ENCODE measurements around the gene SIK3.
"Not testable (repeated sequence)": the region's sequence is repeated elsewhere in the genome, so short reads cannot be mapped to it uniquely, and the experiment has no call there.

SIK3 gene

DNA sequence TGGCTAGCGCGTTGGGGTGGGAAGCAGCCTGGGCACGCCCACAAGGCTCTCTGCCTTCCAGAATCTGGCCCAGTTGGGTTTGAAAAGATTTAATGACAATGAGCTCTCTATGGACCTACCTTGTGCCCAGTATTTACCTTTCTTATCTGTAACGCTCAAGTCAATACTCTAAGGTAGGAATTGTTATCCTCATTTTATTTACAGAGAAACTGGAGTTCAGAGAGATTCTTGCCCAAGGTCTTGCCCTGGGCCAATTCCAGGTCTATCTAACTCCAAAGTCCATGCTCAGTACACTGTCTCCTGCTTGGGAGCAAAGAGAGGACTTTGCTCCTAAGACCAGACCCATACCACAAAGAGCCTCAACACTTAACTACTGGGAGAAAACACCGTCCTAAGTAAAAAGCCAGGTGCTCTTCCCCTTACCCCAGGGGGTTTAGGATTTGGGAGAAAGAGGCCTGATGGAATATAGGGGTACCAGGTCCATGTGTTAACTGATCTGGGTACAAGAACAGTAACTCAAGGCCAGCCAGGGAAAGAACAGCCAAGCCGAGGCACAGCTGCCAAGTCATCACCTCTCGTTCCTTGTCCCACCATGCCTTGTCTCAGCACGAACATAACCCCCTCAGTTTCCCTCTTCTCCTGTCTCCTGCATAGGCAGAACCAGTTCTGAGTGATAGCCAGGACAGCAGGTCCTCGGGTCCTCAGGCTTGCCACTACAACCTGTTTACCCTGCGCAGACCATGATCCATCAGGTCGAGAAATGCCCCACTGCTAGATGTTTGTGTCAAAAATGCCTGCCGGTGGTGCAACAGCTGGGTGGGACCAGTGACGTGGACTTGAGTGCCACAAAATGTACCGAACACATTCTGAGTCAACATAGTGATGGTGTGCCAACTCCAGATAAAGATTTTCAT, 289.7 kb downstream of the SIK3 start:
- TF ChIP-seq, protein P1, sequence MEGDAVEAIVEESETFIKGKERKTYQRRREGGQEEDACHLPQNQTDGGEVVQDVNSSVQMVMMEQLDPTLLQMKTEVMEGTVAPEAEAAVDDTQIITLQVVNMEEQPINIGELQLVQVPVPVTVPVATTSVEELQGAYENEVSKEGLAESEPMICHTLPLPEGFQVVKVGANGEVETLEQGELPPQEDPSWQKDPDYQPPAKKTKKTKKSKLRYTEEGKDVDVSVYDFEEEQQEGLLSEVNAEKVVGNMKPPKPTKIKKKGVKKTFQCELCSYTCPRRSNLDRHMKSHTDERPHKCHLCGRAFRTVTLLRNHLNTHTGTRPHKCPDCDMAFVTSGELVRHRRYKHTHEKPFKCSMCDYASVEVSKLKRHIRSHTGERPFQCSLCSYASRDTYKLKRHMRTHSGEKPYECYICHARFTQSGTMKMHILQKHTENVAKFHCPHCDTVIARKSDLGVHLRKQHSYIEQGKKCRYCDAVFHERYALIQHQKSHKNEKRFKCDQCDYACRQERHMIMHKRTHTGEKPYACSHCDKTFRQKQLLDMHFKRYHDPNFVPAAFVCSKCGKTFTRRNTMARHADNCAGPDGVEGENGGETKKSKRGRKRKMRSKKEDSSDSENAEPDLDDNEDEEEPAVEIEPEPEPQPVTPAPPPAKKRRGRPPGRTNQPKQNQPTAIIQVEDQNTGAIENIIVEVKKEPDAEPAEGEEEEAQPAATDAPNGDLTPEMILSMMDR (conservative IDR thresholded peaks at IDR 0.05; ENCODE audit: low read depth, low read length), result no peak
- no peaks in the 10 kb centered on the region for H3K79me2 ChIP-seq (ENCODE audit: insufficient read depth, low read depth)
- H3K4me2 ChIP-seq, result no peak overlapping the region
- H3K27ac ChIP-seq, result no peak overlapping the region
- no peaks in the 10 kb centered on the region for H3K4me1 ChIP-seq (ENCODE audit: low read depth, poor library complexity, severe bottlenecking)
- H3K27me3 ChIP-seq (ENCODE audit: insufficient read depth, low read depth), result no peaks in the 10 kb centered on the region
- no peaks in the 10 kb centered on the region for H4K20me1 ChIP-seq (ENCODE audit: insufficient read depth)
- no peak overlapping the region for H2AFZ ChIP-seq (ENCODE audit: low read depth)
- H3K4me3 ChIP-seq (IDR thresholded peaks at IDR 0.05; ENCODE audit: insufficient read depth, low read depth, low read length), result no peak overlapping the region
- H3K9ac ChIP-seq, result no peak overlapping the region
- no peaks in the 10 kb centered on the region for H3K36me3 ChIP-seq (ENCODE audit: insufficient read depth)

DNA sequence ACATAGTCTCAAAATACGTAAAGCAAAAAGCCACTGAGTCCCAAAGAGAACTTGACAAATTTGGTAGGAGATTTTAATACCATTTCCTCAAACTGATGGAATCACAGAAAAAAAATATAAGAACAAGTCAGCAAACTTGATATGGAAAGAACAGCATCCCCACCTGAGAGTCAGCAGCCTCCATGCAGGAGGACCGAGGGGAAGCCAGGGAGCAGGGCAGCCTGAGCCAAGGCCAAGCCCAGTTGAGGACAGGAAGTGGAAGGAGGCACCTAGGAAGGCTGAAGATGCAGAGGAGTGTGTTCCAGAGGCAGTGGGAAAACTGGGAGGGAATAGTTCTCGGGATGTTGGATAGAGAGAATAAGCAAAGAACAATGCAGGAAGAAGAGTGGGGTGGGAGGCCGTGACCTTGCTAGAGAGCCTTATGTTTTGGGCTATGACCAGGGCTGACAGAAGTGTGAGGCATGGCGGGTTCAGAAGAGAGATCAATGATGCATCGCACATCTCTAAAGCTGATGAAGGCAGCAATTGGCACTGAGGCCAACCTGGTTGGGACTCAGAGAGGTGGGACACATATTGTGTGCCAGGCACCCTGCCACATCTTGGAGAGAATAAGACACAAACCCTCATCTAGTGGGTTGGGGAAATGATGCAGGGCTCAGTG, 290.5 kb downstream of the SIK3 start:
- H3K79me2 ChIP-seq (ENCODE audit: insufficient read depth, low read depth), result no peaks in the 10 kb centered on the region
- H4K20me1 ChIP-seq (ENCODE audit: insufficient read depth), result no peaks in the 10 kb centered on the region
- no peak overlapping the region for H2AFZ ChIP-seq (ENCODE audit: low read depth)
- H3K4me2 ChIP-seq, result no peak overlapping the region
- H3K27me3 ChIP-seq (ENCODE audit: insufficient read depth, low read depth), result no peaks in the 10 kb centered on the region
- no peaks in the 10 kb centered on the region for H3K4me1 ChIP-seq (ENCODE audit: low read depth, poor library complexity, severe bottlenecking)
- TF ChIP-seq, protein P1 (conservative IDR thresholded peaks at IDR 0.05; ENCODE audit: low read depth, low read length), result no peak
- no peak overlapping the region for H3K27ac ChIP-seq
- H3K36me3 ChIP-seq (ENCODE audit: insufficient read depth), result no peaks in the 10 kb centered on the region
- no peak overlapping the region for H3K9ac ChIP-seq
- H3K4me3 ChIP-seq (IDR thresholded peaks at IDR 0.05; ENCODE audit: insufficient read depth, low read depth, low read length), result no peak overlapping the region

DNA sequence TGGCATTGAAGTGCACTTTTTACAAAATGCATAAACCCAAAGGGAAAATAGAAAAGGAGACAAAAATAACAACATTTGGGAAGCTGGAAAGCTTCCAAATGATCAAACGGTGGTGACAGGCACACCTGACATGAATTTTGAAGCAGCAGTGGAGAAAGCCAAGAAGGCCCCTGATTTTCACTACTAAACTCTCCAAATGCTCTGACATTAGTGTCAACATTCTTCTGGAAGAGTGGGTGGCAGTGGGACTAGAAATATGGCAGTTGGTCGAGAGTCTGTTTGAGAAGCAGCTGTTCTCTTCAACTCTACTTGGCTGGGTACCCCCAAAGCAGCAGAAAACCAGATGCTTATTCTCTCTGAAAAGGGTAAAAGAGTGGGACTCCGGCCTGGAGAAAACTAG, 294.2 kb downstream of the SIK3 start:
- no peaks in the 10 kb centered on the region for H4K20me1 ChIP-seq (ENCODE audit: insufficient read depth)
- no peaks in the 10 kb centered on the region for H3K27me3 ChIP-seq (ENCODE audit: insufficient read depth, low read depth)
- H3K27ac ChIP-seq, result no peak overlapping the region
- no peaks in the 10 kb centered on the region for H3K4me1 ChIP-seq (ENCODE audit: low read depth, poor library complexity, severe bottlenecking)
- H3K79me2 ChIP-seq (ENCODE audit: insufficient read depth, low read depth), result no peaks in the 10 kb centered on the region
- H3K4me2 ChIP-seq, result no peak overlapping the region
- H2AFZ ChIP-seq (ENCODE audit: low read depth), result no peak overlapping the region
- H3K4me3 ChIP-seq (IDR thresholded peaks at IDR 0.05; ENCODE audit: insufficient read depth, low read depth, low read length), result no peak overlapping the region
- H3K36me3 ChIP-seq (ENCODE audit: insufficient read depth), result no peaks in the 10 kb centered on the region
- H3K9ac ChIP-seq, result no peak overlapping the region
- TF ChIP-seq, protein P1 (conservative IDR thresholded peaks at IDR 0.05; ENCODE audit: low read depth, low read length), result no peak

DNA sequence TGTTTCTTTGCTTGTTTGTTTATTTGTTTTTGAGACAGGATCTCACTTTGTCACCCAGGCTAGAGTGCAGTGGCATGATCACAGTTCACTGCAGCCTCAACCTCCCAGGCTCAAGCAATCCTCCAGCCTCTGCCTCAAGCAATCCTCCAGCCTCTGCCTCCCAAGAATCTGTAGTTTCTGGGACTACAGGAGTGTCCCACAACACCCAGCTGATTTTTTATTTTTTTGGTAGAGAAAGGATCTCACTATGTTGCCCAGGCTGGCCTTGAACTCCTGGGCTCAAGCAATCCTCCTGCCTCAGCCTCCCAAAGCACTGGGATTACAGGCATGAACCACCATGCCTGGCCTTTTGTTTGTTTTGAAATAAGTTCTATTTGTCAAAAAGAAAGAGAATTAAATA, 296.6 kb downstream of the SIK3 start:
- not testable (repeated sequence) for H3K4me1 ChIP-seq (ENCODE audit: low read depth, poor library complexity, severe bottlenecking); H3K79me2 ChIP-seq (ENCODE audit: insufficient read depth, low read depth); H3K36me3 ChIP-seq (ENCODE audit: insufficient read depth); H4K20me1 ChIP-seq (ENCODE audit: insufficient read depth); H3K4me2 ChIP-seq; H3K4me3 ChIP-seq (IDR thresholded peaks at IDR 0.05; ENCODE audit: insufficient read depth, low read depth, low read length); H3K9ac ChIP-seq; H3K27ac ChIP-seq; H3K27me3 ChIP-seq (ENCODE audit: insufficient read depth, low read depth); H2AFZ ChIP-seq (ENCODE audit: low read depth)

DNA sequence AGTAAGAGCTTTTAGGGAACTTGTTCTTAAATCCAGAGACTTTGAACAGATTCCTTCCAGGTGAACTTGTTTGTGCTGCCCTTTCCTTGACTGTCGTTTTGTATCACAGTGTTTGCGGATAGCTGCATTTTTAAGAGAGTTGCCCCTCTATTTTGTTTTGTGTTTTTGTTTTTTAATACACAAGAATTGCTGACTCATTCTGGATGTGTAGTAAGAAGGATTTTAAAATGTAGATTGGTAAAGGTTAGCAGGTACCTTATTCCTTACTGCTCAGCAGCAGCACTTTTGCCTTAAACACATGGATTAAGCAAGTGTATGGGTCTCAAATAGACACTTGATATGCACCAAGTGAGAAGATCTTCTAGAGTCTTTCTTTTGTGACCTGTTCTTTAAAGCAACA, 297.6 kb downstream of the SIK3 start:
- no peaks in the 10 kb centered on the region for H3K36me3 ChIP-seq (ENCODE audit: insufficient read depth)
- no peak overlapping the region for H3K4me3 ChIP-seq (IDR thresholded peaks at IDR 0.05; ENCODE audit: insufficient read depth, low read depth, low read length)
- TF ChIP-seq, protein P1 (conservative IDR thresholded peaks at IDR 0.05; ENCODE audit: low read depth, low read length), result no peak
- no peak overlapping the region for H3K9ac ChIP-seq
- H4K20me1 ChIP-seq (ENCODE audit: insufficient read depth), result no peaks in the 10 kb centered on the region
- H3K4me2 ChIP-seq, result no peak overlapping the region
- H2AFZ ChIP-seq (ENCODE audit: low read depth), result no peak overlapping the region
- H3K27ac ChIP-seq, result no peak overlapping the region
- no peaks in the 10 kb centered on the region for H3K79me2 ChIP-seq (ENCODE audit: insufficient read depth, low read depth)
- no peaks in the 10 kb centered on the region for H3K4me1 ChIP-seq (ENCODE audit: low read depth, poor library complexity, severe bottlenecking)
- no peaks in the 10 kb centered on the region for H3K27me3 ChIP-seq (ENCODE audit: insufficient read depth, low read depth)
